Epithelial cell of proximal tubule (primary cell): ENCODE results near the gene DEPDC5. TPM values are rescaled to one million over a fixed set of nuclear protein-coding genes. Genes with fewer than 3 reads are reported as not detected.

Experiments
- DNase-seq: peaks from one replicate; pipeline ENCODE4 v3.0.0-alpha.2; 2011; ENCODE audit warnings: low read depth
- H3K4me3 ChIP-seq: 2 replicates; pipeline ENCODE4 v1.5.1; 2011; ENCODE audit warnings: low read depth, mild to moderate bottlenecking, low read length
- CTCF ChIP-seq: conservative IDR thresholded peaks from 2 replicates; pipeline ENCODE4 v1.5.1; 2012; ENCODE audit warnings: low read depth, mild to moderate bottlenecking, low read length
- total RNA-seq: library from RNA; depleted of rRNA; stranded (reverse); fragments of >200 nt; gene quantifications from 2 replicates; pipeline ENCODE4 v1.2.3, GENCODE V29; 2015

DEPDC5 gene
- total RNA-seq, 1 donor from 2014 or later = 5.4 TPM

GRCh38 chr22:31904651-31905050 lies 150.8 kb downstream of the DEPDC5 start:
- no peak for DNase-seq
- TF ChIP-seq CTCF = no peak
- no peak overlapping the region for H3K4me3 ChIP-seq

GRCh38 chr22:31905356-31905755 lies 151.5 kb downstream of the DEPDC5 start:
- no peak for DNase-seq
- no peak overlapping the region for H3K4me3 ChIP-seq
- TF ChIP-seq CTCF = no peak

- H3K4me3 ChIP-seq = no peak overlapping the region
- TF ChIP-seq CTCF = no peak
- no peak for DNase-seq
Measured at GRCh38 chr22:31906086-31906485, 152.3 kb downstream of the DEPDC5 start.

GRCh38 chr22:31906569-31906968 lies 152.8 kb downstream of the DEPDC5 start:
- TF ChIP-seq CTCF = no peak
- DNase-seq = no peak
- no peak overlapping the region for H3K4me3 ChIP-seq

GRCh38 chr22:31909977-31910376 lies 156.2 kb downstream of the DEPDC5 start:
- no peak for TF ChIP-seq CTCF
- H3K4me3 ChIP-seq = no peak overlapping the region

GRCh38 chr22:31911565-31912406 lies 158.0 kb downstream of the DEPDC5 start:
- no peak overlapping the region for H3K4me3 ChIP-seq
- no peak for DNase-seq
- TF ChIP-seq CTCF = no peak

More at GRCh38 chr22:31909977-31910376, 156.2 kb downstream of the DEPDC5 start:
- DNase-seq = no peak

GRCh38 chr22:31912407-31912743 lies 158.6 kb downstream of the DEPDC5 start:
- no peak for DNase-seq
- H3K4me3 ChIP-seq = no peak overlapping the region
- TF ChIP-seq CTCF = no peak
